Tibial nerve (tissue), 4 donors: ENCODE results near the gene FAR1. TPM values are rescaled to one million over a fixed set of nuclear protein-coding genes. Genes with fewer than 3 reads are reported as not detected.

Experiments
- DNase-seq, 2 donors: peaks; one replicate each; pipeline ENCODE4 v3.0.0-alpha.2; 2019; ENCODE audit warnings: low spot score in 2 of 2
- H3K27ac ChIP-seq, 4 donors: fragments of 200-600 bp; sonication (generic) in 3 of 4; one replicate each; pipeline ENCODE4 v1.5.1; 2017 to 2019; ENCODE audit warnings: mild to moderate bottlenecking in 1 of 4
- H3K27me3 ChIP-seq, 2 donors: fragments of 200-600 bp; sonication (generic) in 1 of 2; one replicate each; pipeline versions ENCODE4 v1.5.1 to v1.6.0; 2017 to 2019
- H3K36me3 ChIP-seq, 3 donors: fragments of 200-600 bp; sonication (generic); one replicate each; pipeline ENCODE4 v1.5.1; 2018 to 2019
- H3K4me1 ChIP-seq, 4 donors: fragments of 200-600 bp; sonication (generic) in 3 of 4; one replicate each; pipeline ENCODE4 v1.5.1; 2017 to 2019
- H3K4me3 ChIP-seq, 4 donors: fragments of 200-600 bp; sonication (generic) in 3 of 4; one replicate each; pipeline ENCODE4 v1.5.1; 2017 to 2019; ENCODE audit warnings: mild to moderate bottlenecking in 1 of 4, moderate library complexity in 1 of 4
- H3K9me3 ChIP-seq, 4 donors: fragments of 200-600 bp; sonication (generic) in 3 of 4; one replicate each; pipeline ENCODE4 v1.5.1; 2017 to 2019
- EP300 ChIP-seq, 2 donors: sonication (generic); formaldehyde crosslinking; IDR thresholded peaks; one replicate each; pipeline ENCODE4 v1.6.1; 2017; ENCODE audit warnings: antibody characterized with exemption in 2 of 2, mild to moderate bottlenecking in 1 of 2
- POLR2A ChIP-seq, 2 donors: fragments of 450-650 bp; IDR thresholded peaks; one replicate each; pipeline ENCODE4 v1.6.1; 2017; ENCODE audit warnings: antibody characterized with exemption in 2 of 2, mild to moderate bottlenecking in 2 of 2, moderate library complexity in 2 of 2
- WGBS, 2 donors: methylation state at CpG; one replicate each; pipeline ENCODE4 v1.1.5; 2018; 5-methylcytosine and 5-hydroxymethylcytosine counted together
- total RNA-seq, 4 donors: library from RNA; depleted of rRNA; stranded (reverse); fragments of >200 nt; gene quantifications; one replicate each; pipeline ENCODE4 v1.1.0, GENCODE V29; 2016
- TF ChIP-seq, protein P1 (sequence below), 5 experiments: fragments of 200-600 bp in 3 of 5; fragments of 450-650 bp in 2 of 5; sonication (generic) in 3 of 5; IDR thresholded peaks; one replicate each; pipeline ENCODE4 v1.5.1; 2016 to 2019; ENCODE audit warnings: antibody characterized with exemption in 5 of 5, mild to moderate bottlenecking in 3 of 5, moderate library complexity in 2 of 5

FAR1 gene
- total RNA-seq, 4 donors from 2014 or later, result 54.6 to 64.0 (median 60.3) TPM

DNA sequence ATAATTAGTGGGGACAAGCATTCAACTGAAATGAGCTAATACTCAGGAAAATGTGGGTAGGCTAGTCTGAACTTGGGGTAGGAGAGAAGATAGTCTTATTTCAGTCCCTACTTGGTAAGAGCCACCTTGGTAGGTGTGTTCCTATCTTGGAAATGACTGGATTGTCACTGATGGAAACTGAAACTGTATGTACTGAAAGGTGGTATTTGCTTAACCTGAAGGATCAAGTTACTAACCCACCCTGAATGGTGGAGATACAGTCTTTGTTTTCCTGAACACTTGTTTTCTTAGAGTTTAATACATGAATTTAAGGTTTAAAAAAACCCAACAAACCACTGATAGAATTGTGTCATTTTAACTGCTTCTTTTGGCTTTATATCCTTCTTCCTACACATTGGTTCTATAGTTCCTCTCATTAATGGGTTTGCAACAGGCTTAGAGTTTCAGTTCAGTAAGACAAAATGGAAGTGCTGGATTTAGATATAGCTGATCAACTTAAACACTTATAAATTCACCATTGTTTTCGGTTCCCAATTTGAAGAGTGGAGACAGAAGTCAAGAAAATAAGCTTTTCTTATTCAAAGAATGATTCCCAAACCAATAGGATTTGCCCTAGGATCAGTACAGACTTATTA lies 4.2 kb downstream of the FAR1 start:
- TF ChIP-seq, protein P1, sequence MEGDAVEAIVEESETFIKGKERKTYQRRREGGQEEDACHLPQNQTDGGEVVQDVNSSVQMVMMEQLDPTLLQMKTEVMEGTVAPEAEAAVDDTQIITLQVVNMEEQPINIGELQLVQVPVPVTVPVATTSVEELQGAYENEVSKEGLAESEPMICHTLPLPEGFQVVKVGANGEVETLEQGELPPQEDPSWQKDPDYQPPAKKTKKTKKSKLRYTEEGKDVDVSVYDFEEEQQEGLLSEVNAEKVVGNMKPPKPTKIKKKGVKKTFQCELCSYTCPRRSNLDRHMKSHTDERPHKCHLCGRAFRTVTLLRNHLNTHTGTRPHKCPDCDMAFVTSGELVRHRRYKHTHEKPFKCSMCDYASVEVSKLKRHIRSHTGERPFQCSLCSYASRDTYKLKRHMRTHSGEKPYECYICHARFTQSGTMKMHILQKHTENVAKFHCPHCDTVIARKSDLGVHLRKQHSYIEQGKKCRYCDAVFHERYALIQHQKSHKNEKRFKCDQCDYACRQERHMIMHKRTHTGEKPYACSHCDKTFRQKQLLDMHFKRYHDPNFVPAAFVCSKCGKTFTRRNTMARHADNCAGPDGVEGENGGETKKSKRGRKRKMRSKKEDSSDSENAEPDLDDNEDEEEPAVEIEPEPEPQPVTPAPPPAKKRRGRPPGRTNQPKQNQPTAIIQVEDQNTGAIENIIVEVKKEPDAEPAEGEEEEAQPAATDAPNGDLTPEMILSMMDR (IDR thresholded peaks at IDR 0.05), result no peak
- TF ChIP-seq POLR2A (IDR thresholded peaks at IDR 0.05) (no peak), EP300 (IDR thresholded peaks at IDR 0.05) (no peak)
- Histone ChIP-seq H3K9me3 (no peaks in the 10 kb centered on the region), H3K36me3 (no peaks in the 10 kb centered on the region), H3K4me1 (peaks cover 0 to 59% (median 18%) of the 10 kb centered on the region in 4 donors), H3K27ac (no peak overlapping the region), H3K27me3 (no peaks in the 10 kb centered on the region), H3K4me3 (no peak overlapping the region)
- no peak for DNase-seq
- 79 to 87% methylated on average over 1 of the region's 1 CpG for WGBS, 2 donors

DNA sequence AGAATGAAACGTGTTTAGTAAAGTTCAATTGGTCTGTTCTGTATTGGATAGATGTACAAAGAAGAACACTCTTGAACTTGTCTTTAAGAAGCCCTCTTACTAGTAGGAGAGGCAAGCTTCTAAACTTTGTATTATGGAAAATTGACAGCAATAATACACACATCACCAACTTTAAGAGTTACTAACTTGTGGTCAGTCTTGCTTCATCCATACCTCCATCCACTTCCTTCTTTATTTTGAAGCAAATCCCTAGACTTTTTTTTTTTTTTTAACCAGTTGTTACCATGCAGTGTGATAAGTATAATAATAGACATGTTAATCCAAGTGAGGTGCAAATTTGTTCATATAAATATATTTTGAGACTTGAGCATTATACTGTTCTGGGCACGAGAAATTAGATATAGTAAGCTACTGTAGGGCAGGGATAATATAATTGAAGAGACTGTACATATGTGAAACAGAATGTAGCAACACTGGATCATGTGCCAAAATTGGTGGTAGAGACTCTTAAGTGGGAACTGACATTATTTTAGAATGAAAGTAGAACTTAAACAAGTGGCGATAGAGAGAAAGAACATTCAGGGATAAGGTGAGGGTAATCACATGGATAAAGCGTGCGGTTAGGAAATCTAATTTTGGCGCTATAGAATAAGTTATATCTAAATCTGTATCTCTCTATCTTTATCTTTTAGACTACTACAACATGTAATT lies 6.5 kb downstream of the FAR1 start:
- TF ChIP-seq, protein P1 (IDR thresholded peaks at IDR 0.05), result no peak
- no peak for TF ChIP-seq POLR2A (IDR thresholded peaks at IDR 0.05)
- TF ChIP-seq EP300 (IDR thresholded peaks at IDR 0.05), result no peak
- 58 to 64% methylated on average over 6 of the region's 6 CpGs for WGBS, 2 donors
- peak in 1 of 2 donors; percentile 47 for DNase-seq

DNA sequence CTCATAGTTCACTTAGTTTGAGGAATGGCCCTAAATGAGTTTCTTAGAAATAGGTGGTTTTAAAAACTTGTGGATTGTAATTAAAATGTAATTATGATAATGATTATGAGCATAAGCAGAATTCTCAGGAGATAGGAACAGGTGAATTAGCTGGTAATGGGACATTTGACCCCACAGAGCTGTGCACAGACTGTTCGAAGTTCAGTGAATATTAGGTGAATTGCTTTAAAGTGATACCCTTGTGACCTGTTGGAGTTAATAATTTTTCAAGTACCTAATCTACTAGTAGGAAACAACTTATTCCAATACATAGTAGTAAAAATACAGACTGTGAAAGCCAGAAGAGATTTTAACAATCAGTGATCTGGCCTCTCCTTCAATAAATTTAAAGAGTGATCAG lies 8.1 kb downstream of the FAR1 start:
- Histone ChIP-seq H3K4me3 (no peak overlapping the region), H3K36me3 (no peaks in the 10 kb centered on the region), H3K4me1 (peaks cover 0 to 63% (median 14%) of the 10 kb centered on the region in 4 donors), H3K27me3 (no peaks in the 10 kb centered on the region), H3K9me3 (no peaks in the 10 kb centered on the region), H3K27ac (no peak overlapping the region)
- 88 to 90% methylated on average over 1 of the region's 1 CpG for WGBS, 2 donors
- TF ChIP-seq, protein P1 (IDR thresholded peaks at IDR 0.05), result no peak
- TF ChIP-seq EP300 (IDR thresholded peaks at IDR 0.05), result no peak
- no peak for TF ChIP-seq POLR2A (IDR thresholded peaks at IDR 0.05)
- no peak for DNase-seq

More for the DNA sequence above, 6.5 kb downstream of the FAR1 start:
- no peaks in the 10 kb centered on the region for H3K9me3 ChIP-seq
- H3K4me1 ChIP-seq, result peaks cover 0 to 64% (median 17%) of the 10 kb centered on the region in 4 donors
- no peaks in the 10 kb centered on the region for H3K36me3 ChIP-seq
- peak overlapping the region in 2 of 4 donors; percentile 16 to 48 for H3K27ac ChIP-seq
- H3K27me3 ChIP-seq, result no peaks in the 10 kb centered on the region
- H3K4me3 ChIP-seq, result peak overlapping the region in 1 of 4 donors; percentile 2

DNA sequence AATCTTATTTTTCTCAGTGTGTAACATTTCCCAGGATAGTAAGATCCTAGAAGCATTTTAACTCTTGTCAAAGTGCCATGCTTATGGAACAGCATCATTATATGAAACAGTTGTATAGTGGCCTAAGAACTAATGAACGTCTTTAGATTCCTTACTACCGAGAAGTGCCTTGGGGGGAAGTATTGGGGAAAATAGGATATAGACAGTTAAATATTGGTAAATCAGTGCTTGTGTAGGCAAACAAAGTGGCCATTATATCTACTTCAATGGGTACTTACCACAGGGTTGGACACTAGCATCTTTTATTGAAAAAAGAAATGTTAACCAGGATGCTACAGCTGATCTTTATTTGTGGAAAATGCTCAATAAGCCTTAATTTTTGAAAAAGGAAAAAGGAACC lies 11.3 kb downstream of the FAR1 start:
- Histone ChIP-seq H3K9me3 (no peaks in the 10 kb centered on the region), H3K27ac (no peak overlapping the region), H3K36me3 (no peaks in the 10 kb centered on the region), H3K27me3 (no peaks in the 10 kb centered on the region), H3K4me3 (no peak overlapping the region), H3K4me1 (peaks cover 0 to 76% (median 14%) of the 10 kb centered on the region in 4 donors)
- TF ChIP-seq, protein P1 (IDR thresholded peaks at IDR 0.05), result no peak
- TF ChIP-seq POLR2A (IDR thresholded peaks at IDR 0.05), result no peak
- 47 to 62% methylated on average over 2 of the region's 2 CpGs for WGBS, 2 donors
- no peak for DNase-seq
